Superior temporal gyrus (tissue), 1 donor: ENCODE results near the gene CYP24A1.

Experiments used
- DNase-seq: peaks from one replicate; pipeline ENCODE4 v3.0.0-alpha.2; 2016; ENCODE audit errors: extremely low spot score

CYP24A1 gene

DNA sequence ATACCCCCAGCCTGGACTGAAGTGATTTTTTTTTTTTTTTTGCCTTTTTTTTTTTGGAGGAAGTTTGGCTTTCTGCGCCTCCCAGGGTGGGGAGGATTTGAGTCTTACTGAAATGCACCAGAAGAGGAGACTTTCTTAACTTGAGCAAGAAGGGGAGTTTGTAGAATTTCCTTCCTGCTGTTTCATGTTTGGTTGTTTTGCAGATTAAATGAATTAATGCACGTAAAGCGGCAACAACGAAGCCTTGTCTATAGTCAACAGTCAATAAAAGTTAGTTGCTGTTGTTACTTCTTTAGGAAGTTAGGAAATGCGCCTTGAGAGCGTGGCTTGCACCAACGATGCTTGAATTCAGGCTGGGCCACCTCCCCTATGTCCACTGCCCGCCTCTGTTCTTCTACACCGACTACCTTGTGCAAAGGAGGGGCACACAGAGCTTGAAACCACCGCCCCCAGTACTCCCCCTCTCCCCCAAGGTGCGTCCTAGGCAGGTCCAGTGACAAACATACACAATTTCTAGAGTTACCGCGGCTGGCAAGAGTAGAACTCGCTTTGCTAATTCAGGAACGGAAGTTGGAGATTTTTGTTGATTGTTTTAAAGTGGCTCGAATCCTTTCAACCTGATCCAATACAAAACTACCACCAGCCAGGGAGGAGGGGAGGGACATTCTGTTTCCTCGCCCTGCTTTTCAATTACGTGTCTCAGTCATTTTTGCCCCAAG lies 830 bp upstream of the CYP24A1 start:
- DNase-seq, result no peak

DNA sequence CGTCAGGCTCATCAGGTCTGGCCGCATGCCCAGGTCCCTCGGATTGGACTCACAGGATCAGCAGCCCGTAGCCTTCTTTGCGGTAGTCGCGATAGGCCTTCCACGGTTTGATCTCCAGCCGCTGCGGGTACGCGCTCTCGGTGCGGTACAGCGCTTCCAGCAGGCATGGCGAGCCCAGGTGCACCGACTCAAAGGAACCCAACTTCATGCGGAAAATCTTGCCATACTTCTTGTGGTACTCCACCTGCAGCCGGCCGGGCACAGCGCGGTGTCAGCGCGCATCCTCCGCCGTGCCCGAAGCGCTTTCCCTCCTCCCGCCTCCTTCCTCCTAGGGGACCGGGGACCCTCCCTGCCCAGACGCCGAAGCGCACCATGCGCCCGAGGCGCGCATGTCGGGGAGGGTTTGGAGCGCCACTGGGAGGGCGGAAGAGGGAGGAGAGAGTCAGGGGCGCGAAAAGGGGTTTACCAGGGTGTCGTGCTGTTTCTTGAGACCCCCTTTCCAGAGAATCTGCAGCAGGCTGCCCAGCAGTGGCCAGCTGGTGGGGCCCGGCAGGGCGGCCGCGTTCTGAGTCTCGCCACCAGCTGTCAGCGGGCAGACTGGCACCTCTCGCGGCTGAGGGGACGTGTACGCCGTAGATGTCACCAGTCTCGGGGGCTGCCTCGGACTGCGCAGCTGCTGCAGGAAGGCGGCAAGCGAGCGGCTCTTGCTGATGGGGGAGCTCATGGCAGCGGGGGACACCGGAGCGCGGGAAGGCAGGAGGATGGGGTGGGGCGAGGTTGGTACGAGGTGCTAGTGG lies 732 bp downstream of the CYP24A1 start:
- no peak for DNase-seq

GRCh38 chr20:54172532-54172855 lies 1.3 kb downstream of the CYP24A1 start:
- DNase-seq, result no peak

GRCh38 chr20:54170963-54171362 lies 2.8 kb downstream of the CYP24A1 start:
- DNase-seq, result no peak

DNA sequence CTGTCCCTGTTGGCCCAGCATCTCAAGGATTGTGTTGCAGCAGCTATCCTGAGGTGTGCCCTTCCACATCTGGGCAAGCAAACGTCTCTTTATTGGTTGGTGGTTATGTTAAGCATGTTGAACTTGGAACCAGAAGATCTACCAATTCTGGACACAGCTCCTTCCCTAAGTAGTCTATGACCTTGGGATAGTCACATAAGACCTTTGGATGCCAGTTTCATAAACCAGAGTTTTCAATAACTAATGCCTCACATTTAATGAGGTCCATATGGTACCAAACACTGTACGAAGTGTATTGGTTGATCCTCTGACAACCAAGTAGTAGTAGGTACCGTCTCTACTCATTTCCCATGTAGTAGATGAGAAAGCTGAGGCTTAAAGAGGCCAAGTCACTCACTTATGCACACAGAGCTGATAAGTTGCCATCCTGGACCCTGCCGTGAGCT lies 3.7 kb downstream of the CYP24A1 start:
- no peak for DNase-seq

DNA sequence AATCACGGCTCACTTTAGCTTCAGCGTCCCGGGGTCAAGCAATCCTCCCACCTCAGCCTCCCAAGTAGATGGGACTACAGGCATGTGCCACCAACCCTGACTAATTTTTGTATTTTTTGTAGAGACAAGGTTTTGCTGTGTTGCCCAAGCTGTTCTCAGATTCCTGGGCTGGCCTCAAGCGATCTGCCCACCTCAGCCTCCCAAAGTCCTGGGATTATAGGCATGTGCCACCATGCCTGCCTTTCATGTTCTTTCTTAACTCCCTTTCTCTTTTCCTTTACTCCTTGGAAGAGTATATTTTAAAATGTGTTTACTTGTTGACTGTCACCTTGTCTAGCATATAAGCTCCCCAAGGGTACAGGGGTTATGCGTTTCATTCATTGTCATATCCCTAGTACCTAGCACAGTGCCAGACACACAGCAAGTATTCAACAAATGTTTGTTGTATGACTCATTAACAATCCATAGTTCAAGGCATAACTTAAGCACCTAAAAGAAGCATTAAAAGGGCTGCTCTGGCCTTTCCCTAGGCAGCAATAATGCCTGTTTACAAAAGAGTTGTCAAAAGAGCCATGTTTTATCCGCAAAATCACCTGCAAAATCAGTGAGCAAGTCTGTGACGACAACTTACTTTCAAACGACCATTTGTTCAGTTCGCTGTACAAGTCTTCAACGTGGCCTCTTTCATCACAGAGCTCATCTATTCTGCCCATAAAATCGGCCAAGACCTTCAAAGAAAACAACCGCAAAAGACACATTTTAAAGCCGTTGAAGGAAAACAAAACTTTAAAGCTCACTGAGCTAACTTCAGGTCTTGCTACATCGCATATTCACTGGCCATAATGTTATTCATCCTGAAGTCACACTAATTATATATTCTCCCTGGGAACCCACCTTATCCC lies 4.6 kb downstream of the CYP24A1 start:
- DNase-seq, result no peak

DNA sequence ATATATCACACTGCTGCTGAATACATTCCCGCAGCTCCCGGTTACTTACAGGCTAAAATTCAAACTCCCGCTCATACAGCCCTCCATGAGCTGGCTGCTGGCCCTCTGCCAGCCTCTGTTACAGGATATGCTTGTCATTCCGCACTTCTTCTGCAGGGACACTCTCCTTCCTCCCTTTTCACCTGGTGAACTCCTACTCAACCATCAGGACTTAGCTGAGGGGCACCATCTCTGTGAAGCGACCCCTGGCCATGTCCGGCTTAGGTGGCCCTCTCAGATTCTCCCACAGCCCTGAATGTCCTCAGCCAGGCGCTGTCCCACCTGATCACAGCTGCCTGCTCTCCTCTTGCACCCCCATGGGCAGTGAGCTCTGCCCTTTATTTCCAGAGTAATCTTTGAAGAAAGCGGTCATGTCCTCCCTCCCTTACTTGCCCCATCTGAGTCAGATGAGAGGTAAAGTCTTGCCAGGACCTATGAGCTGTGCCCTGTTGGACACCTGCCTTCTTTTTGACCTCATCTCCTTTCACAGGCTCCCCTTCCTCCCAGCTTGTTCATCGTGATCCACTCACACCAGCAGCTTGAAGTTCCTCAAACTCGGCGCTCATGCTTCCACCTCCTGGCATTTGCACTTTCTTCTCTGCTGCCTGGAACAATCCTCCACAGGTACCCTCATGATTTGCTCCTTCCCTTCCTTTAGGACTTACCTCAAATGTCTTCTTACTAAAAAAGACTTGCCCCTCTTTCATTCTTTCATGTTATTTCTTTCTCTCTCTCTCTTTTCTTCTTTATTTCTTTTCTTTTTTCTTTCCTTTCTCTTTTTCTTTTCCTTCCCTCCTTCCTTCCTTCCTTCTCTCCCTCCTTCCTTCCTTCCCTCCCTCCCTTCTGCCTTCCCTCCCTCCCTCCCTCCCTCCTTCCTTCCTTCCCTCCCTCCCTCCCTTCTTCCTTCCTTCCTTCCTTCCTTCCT lies 5.6 kb downstream of the CYP24A1 start:
- no peak for DNase-seq

DNA sequence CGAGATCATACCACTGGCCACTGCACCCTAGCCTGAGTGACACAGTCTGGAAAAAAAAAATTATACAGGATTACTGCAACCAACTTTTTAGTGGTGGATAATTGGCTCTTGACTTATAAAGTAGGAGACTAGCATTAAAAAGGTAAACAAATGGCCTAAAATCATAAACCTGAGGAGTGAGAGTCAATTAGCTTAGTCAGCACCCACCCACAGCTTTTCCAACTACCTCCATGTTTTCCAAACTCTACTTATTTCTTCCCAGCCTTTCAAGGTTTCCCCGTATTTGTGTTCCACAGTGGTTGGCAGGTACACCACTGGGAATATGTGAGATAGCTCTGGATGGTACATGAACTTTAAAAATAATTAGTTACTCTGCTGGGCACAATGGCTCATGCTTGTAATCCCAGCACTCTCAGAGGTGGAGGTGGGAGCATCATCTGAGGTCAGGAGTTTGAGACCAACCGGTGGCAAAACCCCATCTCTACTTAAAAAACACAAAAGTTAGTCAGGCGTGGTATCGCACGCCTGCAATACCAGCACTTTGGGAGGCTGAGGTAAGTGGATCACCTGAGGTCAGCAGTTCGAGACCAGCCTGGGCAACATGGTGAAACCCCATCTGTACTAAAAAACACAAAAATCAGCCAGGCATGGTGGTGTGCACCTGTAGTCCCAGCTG lies 6.7 kb downstream of the CYP24A1 start:
- DNase-seq, result no peak

DNA sequence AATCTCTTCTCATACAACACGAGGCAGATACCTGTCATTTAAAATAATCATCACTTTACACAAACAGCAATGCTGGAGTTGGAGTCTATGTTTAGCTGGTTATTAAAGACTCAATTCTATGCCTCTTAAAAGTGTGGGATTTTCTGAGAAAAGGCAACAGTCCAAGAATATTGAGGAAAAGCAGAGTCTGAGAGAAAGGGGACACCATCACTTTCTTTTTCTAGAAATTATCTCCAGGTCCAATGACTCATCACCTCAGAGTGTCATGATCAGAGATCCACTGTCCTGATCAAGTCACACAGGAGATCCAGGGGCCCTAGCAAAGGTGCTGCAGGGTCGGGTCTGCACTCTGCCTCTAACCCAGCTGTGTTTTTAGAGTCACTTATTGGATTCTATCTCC lies 8.0 kb downstream of the CYP24A1 start:
- no peak for DNase-seq

DNA sequence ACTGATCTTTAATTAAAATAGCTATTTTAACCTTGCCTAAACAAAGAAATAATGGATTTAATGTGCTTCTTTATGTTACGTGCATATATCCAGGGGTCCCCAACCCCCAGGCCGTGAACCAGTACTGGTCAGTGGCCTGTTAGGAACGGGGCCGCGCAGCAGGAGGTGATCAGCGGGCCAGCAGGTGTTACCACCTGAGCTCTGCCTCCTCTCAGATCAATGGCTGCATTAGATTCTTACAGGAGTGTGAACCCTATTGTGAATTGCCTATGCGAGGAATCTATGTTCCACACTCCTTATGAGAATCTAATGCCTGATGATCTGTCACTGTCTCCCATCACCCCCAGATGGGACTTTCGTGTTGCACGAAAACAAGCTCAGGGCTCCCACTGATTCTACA lies 8.8 kb downstream of the CYP24A1 start:
- DNase-seq, result no peak

DNA sequence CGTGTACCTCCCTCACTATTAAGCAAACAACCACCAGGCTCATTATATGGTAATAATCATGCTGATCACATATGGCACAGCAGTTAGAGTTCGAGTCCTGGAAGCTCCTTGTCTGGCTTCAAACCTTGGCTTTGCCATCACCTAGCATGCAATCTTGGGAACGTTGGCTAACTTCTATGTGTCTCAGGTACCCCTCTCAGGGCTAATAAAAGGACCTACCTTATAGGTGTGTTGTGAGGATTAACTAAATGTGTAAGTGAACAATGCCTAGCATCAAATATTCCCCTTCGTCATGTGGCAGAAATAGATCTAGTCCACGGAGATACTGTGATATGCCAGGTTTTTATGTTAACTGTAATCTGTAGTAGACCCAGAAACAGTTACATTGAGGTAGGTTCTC lies 10.4 kb downstream of the CYP24A1 start:
- no peak for DNase-seq

GRCh38 chr20:54162378-54163009 lies 11.3 kb downstream of the CYP24A1 start:
- peak; percentile 22 for DNase-seq

DNA sequence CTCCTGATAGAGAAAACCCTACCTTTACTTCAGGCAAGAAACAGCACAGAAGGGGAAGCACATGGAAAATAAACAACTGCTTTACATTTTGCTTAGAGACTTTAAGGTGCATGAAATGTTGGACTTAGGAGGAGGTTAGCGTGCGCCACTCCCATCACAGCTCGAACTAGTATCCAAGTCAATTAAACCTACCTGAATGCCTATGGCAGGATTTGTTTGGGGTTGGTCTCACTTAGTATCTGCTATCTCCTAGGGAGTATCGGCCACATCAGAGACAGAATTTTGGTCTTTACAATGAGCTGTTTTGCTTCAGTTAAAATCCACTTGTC lies 12.0 kb downstream of the CYP24A1 start:
- DNase-seq, result no peak

DNA sequence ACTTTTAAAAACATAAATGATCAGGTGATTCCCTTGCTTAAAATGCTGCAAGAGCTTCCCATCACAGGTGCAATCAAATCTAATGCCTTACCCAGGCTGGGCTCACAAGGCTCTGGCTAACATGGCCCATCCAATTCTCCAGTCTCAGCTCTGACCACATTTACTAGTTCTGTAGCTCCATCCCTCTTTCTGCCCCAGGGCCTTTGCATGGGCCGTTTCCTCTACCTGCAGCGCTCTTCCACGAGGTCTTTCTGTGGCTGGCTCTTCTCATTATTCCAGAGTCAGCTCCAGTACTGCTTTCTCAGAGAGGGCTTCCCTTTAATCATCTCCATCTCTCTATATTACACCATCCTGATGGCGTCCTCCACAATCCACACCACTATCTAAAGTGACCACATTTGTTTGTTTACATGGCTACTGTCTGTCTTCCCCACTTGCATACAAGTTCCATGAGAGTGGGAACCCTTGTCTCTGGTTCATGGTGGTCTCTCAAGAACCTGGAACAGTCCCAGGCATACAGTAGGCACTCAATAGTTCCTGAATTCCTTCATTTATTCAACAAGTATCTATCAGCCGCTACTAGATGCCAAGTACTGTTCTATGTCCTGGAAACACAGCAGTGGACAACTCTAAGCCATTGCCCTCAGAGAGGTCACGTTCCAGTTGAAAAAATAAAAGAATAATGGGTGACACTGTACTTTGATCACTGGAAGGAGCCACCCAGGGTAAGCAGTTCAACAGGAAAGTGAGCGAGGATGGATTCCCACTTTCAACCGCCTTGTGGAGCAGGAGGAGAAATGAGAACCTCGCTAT lies 12.6 kb downstream of the CYP24A1 start:
- DNase-seq, result no peak

DNA sequence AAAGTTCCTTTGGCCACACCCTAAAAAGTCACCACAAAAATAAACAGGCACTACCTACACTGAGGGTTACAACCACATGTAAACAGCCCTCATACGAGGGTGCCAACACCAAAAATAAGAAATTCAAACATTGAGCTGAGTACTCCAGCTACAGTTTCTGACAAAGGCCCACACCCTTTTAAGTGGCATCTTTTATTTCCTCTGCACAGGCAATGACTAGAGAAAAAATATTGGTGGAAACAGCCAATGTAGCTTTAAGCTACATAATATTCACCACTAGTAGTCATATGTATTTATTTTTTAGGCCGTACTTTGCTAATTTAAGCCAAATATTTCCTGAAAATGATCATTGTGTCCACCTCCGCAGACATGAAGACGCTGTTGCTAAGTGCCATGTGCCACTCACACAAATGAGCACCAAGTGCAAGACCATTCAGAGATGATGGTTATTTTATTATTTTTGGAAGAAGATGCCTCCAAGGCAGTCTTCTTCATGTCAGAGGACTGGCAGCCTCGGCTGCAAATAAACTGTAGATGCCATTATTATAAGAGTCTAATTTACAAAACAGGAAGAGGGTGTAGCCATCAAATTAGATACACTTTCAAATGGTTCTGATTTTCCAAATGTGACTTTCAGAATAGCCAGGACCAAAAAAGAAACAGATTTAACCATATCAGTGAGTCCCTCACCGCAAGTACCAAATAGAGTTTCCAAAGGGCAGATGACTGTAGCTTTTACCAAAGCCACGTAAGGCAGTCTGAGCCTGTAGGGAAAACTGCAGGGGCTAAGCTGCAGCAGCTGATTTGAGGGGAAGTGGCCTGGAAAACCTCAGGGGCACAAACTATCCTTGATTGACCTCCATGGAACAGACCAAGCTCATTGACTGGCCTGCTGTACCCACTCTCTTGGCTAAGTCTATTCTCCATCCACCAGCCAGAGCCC lies 13.4 kb downstream of the CYP24A1 start:
- no peak for DNase-seq

DNA sequence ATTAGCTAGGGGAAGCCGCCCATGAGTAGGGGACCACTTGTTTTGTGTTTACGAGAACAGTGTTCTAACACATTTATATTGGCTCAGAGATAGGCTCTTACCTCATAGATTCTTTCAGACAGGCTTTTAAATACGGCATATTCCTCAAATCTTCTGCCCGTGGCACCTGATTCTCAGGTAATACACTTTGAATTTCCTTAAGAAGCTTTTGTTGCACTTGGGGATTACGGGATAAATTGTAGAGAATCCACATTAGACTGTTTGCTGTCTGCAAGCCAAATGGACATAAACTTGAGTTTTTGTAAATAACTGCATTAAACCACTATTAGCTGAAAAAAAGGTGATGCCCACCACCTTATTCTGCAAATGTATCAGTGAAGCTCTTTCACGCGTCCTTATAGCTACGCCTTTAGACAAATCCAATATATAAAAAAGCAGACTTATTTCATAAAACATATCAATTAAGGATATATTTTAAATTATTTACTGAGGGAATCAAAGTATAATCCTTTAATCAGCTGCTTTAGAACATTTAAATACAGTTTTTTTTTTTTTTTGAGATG lies 14.8 kb downstream of the CYP24A1 start:
- no peak for DNase-seq

DNA sequence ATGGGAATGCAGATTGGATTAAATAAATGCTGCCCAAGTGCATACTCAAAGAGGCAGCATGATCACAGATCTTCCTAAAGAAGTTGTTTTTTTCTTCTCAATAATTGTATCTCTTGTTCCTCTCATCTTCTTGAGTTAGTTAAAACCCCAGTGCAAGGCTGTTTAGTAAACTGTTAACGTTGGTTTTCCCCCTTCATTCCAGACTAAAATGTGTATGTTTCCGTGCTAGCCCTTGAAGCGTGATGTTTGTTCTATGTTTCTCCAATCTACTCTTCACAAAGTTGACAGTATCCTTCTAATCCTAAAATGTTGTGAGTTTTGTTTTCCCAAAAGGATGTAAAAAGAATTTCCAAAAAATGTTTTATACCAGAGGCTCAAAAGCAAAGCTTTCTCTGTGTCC lies 15.6 kb downstream of the CYP24A1 start:
- DNase-seq, result no peak
